GM23338 (cell line): ENCODE data around the gene MLST8. TPM values are rescaled to one million over a fixed set of nuclear protein-coding genes. Genes with fewer than 3 reads are reported as not detected.

Source experiments
- ATAC-seq: fragments of 200-7000 bp; cut with Tn5 transposase; 3 replicates; pipeline ENCODE4 v1.9.1; 2020
- DNase-seq: peaks from one replicate; pipeline ENCODE4 v3.0.0-alpha.2; 2015; ENCODE audit warnings: low spot score
- H2AFZ ChIP-seq: fragments of 200-600 bp; sonication (generic); 2 replicates; pipeline ENCODE4 v1.8.0; 2016; ENCODE audit warnings: antibody characterized with exemption, mild to moderate bottlenecking, moderate library complexity
- H3F3A ChIP-seq: fragments of 200-600 bp; sonication (generic); replicated peaks from 2 replicates; pipeline ENCODE4 v1.8.0; 2017; ENCODE audit warnings: antibody characterized with exemption, mixed run types, low read depth
- H3K27ac ChIP-seq: fragments of 200-600 bp; sonication (generic); 2 replicates; pipeline ENCODE4 v1.6.1; 2016; ENCODE audit warnings: low read depth
- H3K27me3 ChIP-seq: fragments of 200-600 bp; sonication (generic); 2 replicates; pipeline ENCODE4 v1.8.0; 2016; ENCODE audit warnings: mild to moderate bottlenecking, mixed run types, moderate library complexity; ENCODE audit not compliant: insufficient read depth
- H3K36me3 ChIP-seq: fragments of 200-600 bp; sonication (generic); 2 replicates; pipeline ENCODE4 v1.8.0; 2016; ENCODE audit warnings: mild to moderate bottlenecking; ENCODE audit not compliant: insufficient read depth
- H3K4me1 ChIP-seq: fragments of 200-600 bp; sonication (generic); 2 replicates; pipeline ENCODE4 v1.8.0; 2016; ENCODE audit warnings: mild to moderate bottlenecking, moderate library complexity; ENCODE audit not compliant: insufficient read depth
- H3K4me2 ChIP-seq: fragments of 200-600 bp; sonication (generic); 2 replicates; pipeline ENCODE4 v1.7.1; 2017; ENCODE audit warnings: mixed run types
- H3K4me3 ChIP-seq: fragments of 200-600 bp; sonication (generic); 2 replicates; pipeline ENCODE4 v1.6.1; 2016; ENCODE audit warnings: mixed run types
- H3K79me2 ChIP-seq: fragments of 200-600 bp; sonication (generic); replicated peaks from 2 replicates; pipeline ENCODE4 v1.8.0; 2017; ENCODE audit warnings: mild to moderate bottlenecking; ENCODE audit not compliant: insufficient read depth
- H3K9me2 ChIP-seq: fragments of 200-600 bp; sonication (generic); 2 replicates; pipeline ENCODE4 v1.8.0; 2017; ENCODE audit not compliant: insufficient read depth
- H4K20me1 ChIP-seq: fragments of 200-600 bp; sonication (generic); replicated peaks from 2 replicates; pipeline ENCODE4 v1.8.0; 2017; ENCODE audit warnings: mild to moderate bottlenecking; ENCODE audit not compliant: insufficient read depth
- H3K27ac Mint-ChIP-seq: 2 replicates; pipeline ENCODE4 v1.8.0; 2020; ENCODE audit warnings: inconsistent platforms, mild to moderate bottlenecking, moderate library complexity, mixed read lengths
- H3K27me3 Mint-ChIP-seq: 3 replicates; pipeline ENCODE4 v1.8.0; 2022; ENCODE audit warnings: low read depth, mild to moderate bottlenecking, moderate library complexity, mixed read lengths, inconsistent platforms; ENCODE audit not compliant: insufficient read depth, poor library complexity
- H3K36me3 Mint-ChIP-seq: 3 replicates; pipeline ENCODE4 v1.8.0; 2021; ENCODE audit warnings: low read depth, mild to moderate bottlenecking, inconsistent platforms, moderate library complexity, mixed read lengths
- H3K4me1 Mint-ChIP-seq: 3 replicates; pipeline ENCODE4 v1.8.0; 2020; ENCODE audit warnings: mild to moderate bottlenecking, inconsistent platforms, mixed read lengths
- H3K4me3 Mint-ChIP-seq: 3 replicates; pipeline ENCODE4 v1.8.0; 2021; ENCODE audit warnings: moderate library complexity, mild to moderate bottlenecking, inconsistent platforms, mixed read lengths
- H3K9me3 Mint-ChIP-seq: 3 replicates; pipeline ENCODE4 v1.8.0; 2020; ENCODE audit warnings: moderate library complexity, mild to moderate bottlenecking, inconsistent platforms, mixed read lengths
- CTCF ChIP-seq, 2 experiments: fragments of 200-600 bp in 1 of 2; sonication (generic) in 1 of 2; conservative IDR thresholded peaks; 2 replicates each; pipeline versions ENCODE4 v1.5.1 to v1.6.1; 2016 to 2017; ENCODE audit warnings: antibody characterized with exemption in 2 of 2, low read depth in 2 of 2, mild to moderate bottlenecking in 2 of 2, moderate library complexity in 1 of 2
- EZH2 ChIP-seq: fragments of 200-600 bp; sonication (generic); IDR thresholded peaks from one replicate; pipeline ENCODE4 v1.8.0; 2017; ENCODE audit warnings: antibody characterized with exemption, mild to moderate bottlenecking, low read depth; ENCODE audit not compliant: unreplicated experiment
- EZH2phosphoT487 ChIP-seq: fragments of 200-600 bp; sonication (generic); IDR thresholded peaks from one replicate; pipeline ENCODE4 v1.8.1; 2018; ENCODE audit warnings: antibody characterized with exemption; ENCODE audit not compliant: unreplicated experiment
- POLR2AphosphoS5 ChIP-seq: IDR thresholded peaks from 2 replicates; pipeline ENCODE4 v1.6.1; 2016; ENCODE audit warnings: antibody characterized with exemption, low read depth
- REST ChIP-seq: IDR thresholded peaks from one replicate; pipeline ENCODE4 v1.6.1; 2018; ENCODE audit warnings: antibody characterized with exemption; ENCODE audit not compliant: unreplicated experiment
- ZNF462 ChIP-seq: fragments of 250-450 bp; sonication (Bioruptor Pico); IDR thresholded peaks from 2 replicates; pipeline ENCODE4 v1.5.0; 2020; ENCODE audit warnings: mild to moderate bottlenecking, moderate library complexity
- polyA plus RNA-seq: library from polyadenylated mRNA; unstranded; fragments of >200 nt; fragmentation: Nextera tagmentation; extraction: Ambion mirVana; gene quantifications from 2 replicates; pipeline ENCODE4 v1.2.1, GENCODE V29; 2016
- total RNA-seq: library from RNA; depleted of rRNA; stranded (reverse); fragments of >200 nt; shearing (Covaris generic); gene quantifications from 2 replicates; pipeline ENCODE4 v1.2.3, GENCODE V29; 2014

Gene MLST8
- total and polyA plus RNA-seq, 2 experiments from 2014 or later: 58.8 to 138 TPM

GRCh38 chr16:2177561-2177960, 27.7 kb upstream of the MLST8 start:
- H3K36me3 Mint-ChIP-seq: peaks cover 30% of the 10 kb centered on the region
- H3K27ac ChIP-seq: no peak overlapping the region
- 0 out of 2 replicates have a peak, but pooled peaks cover 19% of the 10 kb centered on the region for H3F3A ChIP-seq
- no peak overlapping the region for H3K27ac Mint-ChIP-seq
- H3K9me3 Mint-ChIP-seq: no peaks in the 10 kb centered on the region
- DNase-seq (no peak), ATAC-seq (no peak)
- H2AFZ ChIP-seq: no peak overlapping the region
- H3K27me3 Mint-ChIP-seq: peaks cover 15% of the 10 kb centered on the region
- no peaks in the 10 kb centered on the region for H3K79me2 ChIP-seq
- H3K4me3 ChIP-seq: no peak overlapping the region
- H3K36me3 ChIP-seq: no peaks in the 10 kb centered on the region; the same call in 1 of the 2 replicates
- H3K4me1 ChIP-seq: no peaks in the 10 kb centered on the region
- H3K4me1 Mint-ChIP-seq: peaks cover 6% of the 10 kb centered on the region
- H4K20me1 ChIP-seq: no peaks in the 10 kb centered on the region; the same call in 1 of the 2 replicates
- no peak overlapping the region for H3K4me2 ChIP-seq
- no peak overlapping the region for H3K4me3 Mint-ChIP-seq
- TF ChIP-seq EZH2phosphoT487 (no peak), CTCF (conservative IDR thresholded peaks at IDR 0.05; ENCODE audit: low read depth in 2 of 2) (no peak), POLR2AphosphoS5 (no peak), ZNF462 (CRISPR knock-in tag) (no peak), EZH2 (no peak), REST (no peak)
- H3K27me3 ChIP-seq: no peaks in the 10 kb centered on the region
- no peaks in the 10 kb centered on the region for H3K9me2 ChIP-seq
